HG02938 (cell line): Measurements from ENCODE around the gene KCND2.
"Not testable (repeated sequence)": the region's sequence is repeated elsewhere in the genome, so short reads cannot be mapped to it uniquely, and the experiment has no call there.

ENCODE experiments used
- ATAC-seq: cut with Tn5 transposase; IDR thresholded peaks from one replicate; pipeline ENCODE4 v1.9.1; 2021; ENCODE audit warnings: mild to moderate bottlenecking, moderate library complexity; ENCODE audit not compliant: unreplicated experiment

The KCND2 gene

DNA sequence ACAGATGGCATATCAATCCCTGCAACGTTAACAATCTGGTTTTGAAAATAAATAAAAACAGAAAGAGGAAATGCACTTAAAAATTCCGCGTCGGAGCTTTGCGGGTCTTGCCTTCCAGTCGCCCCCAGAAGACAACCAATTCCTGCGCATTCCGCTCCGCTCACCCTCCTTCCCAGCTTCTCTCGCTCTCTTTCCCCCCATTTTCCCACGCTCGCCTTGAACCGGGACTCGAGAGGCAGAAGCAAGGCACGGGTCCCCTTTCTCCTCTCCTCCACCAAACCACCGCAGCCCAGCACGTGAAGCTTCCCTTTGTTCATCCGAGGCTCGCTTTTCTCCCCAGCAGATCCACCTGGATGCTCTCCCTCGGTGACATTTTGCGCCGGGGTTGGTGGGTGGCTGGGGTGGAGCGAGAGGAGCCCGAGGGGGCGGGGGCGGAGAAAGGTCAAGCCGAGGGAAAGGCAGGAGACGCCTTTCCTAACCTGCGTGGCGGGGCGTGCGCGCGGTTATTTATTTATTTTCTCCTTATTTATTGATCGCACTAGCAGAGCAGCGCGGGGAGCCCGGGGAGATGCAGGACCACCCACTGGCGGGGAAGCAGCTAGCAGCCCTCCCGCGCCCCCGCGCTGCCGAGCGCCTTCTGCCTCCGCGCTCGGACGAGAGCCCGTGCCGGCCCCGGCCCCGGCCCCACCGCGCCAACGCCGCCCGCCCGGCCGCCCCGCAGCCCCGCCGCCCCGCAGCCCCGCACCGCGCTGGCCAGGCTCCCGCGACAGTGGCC, at the start of gene KCND2:
Gene KCND2 (plus strand): TSS at position 475 of the 775 bp plus-strand sequence.
- ATAC-seq: peak; percentile 32

DNA sequence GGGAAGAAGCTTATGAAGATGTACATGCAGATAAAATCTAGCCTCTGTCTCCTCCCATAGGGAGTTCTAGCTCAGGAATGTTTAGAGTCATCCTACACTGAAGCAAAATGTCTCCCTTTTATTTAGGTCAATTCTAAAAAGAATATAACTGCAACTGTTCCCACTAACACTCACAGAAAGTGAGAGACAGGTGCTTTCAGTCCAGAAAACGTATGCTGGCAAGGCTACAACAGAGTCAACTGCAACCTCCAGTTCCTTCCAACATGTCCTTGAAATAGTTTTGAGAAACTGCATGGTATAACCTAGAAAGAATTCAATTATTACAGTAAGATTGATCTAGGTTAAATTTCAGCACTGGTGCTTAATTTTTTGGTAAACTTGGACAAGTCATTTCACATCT, 46.8 kb upstream of the KCND2 start:
- no peak for ATAC-seq

DNA sequence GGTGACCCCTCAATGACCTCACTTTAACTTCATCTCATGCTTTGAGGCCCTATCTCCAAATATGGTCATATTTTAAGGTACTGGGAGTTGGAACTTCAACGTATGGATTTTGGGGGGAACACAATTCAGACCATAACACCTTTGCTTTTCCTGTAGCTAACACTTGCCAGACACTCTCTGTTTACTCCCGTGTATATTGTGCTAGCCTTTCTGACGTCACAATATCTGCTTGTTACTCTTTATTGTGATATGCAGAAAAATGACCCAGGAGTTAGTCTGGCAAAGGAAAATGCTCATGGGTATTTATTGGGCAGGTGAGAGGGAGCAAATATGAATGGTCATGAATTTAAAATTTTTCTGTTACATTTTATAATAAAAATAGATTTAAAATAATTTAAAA, 45.7 kb upstream of the KCND2 start:
- ATAC-seq: no peak

DNA sequence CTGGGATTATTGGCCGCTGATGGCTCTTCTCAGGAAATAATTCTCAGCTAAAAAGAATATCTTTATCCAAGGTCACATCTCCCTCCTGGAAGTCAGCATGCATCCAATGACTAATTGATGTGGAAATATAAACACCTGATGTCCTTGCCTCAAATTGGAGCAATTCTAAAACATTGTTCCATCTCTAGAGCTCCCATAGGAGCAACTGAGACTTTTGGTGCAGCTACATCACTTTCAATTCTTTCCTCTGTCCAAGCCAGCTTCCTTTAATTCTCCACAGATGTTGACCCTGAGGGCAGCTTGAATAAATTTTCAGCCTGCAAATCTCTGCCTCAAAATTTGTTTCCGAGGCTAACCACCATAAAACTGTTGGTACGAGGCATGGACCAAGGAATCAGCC, 43.9 kb upstream of the KCND2 start:
- no peak for ATAC-seq

DNA sequence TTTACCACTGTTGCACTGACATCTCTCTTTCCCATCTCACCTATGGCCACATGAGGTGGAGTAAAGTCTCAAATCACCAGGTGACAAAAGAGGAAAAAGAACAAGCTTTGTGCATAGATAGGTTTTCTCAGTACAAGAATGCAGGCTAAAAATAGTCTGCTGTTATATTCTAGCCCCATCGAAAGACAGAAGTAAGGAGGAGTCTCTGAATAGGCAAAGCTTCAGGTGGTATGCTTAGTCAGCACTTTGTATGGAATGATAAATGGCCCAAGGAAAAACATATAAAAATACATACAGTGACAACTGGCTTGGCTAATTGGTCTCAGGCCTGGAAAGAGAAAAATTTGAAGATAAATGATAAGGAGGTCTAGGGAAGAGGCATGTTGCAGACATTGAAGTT, 39.6 kb upstream of the KCND2 start:
- no peak for ATAC-seq

DNA sequence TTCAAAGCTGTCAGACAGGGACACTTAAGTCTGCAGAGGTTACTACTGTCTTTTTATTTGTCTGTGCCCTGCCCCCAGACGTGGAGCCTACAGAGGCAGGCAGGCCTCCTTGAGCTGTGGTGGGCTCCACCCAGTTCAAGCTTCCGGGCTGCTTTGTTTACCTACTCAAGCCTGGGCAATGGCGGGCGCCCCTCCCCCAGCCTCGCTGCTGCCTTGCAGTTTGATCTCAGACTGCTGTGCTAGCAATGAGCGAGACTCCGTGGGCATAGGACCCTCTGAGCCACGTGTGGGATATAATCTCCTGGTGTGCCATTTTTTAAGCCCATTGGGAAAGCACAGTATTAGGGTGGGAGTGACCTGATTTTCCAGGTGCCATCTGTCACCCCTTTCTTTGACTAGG, 32.6 kb upstream of the KCND2 start:
- not testable (repeated sequence) for ATAC-seq

DNA sequence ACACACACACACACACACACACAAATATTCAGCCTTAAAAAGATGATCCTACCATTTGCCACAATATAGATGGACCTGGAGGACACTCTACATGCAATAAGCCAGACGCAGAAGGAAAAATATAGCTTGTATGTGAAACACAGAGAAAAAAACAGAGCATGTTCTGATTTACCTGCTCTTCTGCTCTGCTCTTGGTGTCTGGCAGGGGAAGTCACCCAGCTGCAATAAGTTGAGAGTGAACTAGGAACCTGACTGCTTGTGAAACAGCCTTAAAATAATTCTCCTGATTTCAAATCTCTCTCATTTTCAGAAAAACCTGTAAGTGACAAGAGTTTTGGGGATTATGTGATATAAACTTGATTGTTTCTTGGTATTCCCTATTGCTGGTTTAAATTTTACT, 31.0 kb upstream of the KCND2 start:
- ATAC-seq: no peak

DNA sequence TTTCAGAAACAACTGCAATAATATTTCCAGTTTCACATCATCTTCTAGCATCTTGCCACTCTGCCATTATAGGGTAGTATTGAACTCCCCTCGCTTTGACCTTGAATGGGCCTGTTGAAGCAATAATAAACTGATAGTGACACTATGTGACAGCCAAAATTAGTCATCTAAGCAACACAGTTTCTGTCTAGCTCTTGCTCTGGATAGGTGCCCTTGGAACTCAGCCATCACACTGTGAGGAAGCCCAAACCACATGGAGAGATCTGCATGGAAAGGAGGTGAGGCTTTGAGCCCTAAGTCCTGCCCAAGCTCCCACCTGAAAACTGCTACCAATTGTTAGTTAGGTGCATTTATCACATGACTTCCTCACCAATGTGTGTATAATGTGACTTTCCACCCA, 18.1 kb upstream of the KCND2 start:
- ATAC-seq: no peak

DNA sequence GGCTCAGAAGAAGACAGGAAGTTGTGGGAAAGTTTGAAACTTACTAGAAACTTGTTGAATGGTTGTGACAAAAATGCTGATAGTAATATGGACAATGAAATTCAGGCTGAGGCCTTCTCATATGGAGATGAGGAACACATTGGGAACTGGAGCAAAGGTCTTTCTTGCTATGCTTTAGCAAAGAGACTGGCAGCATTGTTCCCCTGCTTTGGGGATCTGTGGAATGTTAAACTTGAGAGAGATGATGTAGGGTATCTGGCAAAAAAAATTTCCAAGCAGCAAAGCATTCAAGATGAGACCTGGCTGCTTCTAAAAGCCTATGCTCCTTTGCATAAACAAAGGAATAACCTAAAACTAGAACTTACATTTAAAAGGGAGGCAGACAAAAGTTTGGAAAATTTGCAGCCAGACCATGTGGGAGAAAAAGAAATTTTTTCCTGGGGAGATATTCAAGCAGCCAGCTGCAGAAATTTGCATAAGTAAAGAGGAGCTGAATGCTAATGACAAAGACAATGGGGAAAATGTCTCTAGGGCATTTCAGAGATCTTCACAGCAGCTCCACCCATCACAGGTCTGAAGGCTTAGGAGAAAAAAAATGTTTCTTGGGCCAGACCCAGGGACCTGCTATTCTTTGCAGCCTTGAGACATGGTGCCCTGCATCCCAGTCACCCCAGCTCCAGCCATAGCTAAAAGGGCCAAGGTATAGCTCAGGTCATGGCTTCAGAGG, 16.5 kb upstream of the KCND2 start:
- no peak for ATAC-seq

DNA sequence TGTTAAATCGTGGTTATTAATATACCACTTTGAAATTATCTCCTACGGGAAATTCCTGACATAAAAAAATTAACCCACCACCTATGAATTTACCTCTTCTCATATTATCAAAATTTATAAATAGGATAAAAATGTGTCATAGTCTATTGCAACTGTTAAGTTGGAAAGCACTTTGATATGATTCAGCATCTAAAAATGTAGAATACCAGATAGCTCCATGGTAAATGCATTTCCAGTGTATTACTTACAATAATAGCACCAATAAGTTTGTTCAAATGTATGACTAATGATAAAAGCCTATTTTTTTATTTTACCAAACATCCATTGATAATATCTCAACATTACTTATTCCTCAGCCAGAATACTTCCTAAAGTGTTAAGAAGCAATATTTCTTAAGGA, 13.6 kb upstream of the KCND2 start:
- ATAC-seq: no peak

DNA sequence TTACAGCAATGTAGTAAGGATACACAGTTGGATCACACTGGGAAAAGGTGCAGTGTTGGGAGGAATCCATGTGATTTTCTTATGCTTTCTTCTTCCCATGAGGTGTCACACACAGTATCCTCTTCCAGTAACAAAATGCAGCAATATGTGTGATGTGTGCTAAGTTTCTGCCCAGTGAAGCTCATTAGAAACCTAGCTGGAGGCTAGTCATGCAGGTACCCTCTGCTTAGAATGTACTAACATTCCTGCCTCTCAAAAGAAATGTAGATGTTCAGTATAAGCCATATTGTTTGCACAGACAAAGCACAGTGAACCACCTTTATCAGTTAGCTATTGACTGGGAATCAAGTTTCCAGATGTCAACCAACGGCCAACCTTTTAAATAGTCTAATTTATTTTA, 12.9 kb upstream of the KCND2 start:
- ATAC-seq: no peak

DNA sequence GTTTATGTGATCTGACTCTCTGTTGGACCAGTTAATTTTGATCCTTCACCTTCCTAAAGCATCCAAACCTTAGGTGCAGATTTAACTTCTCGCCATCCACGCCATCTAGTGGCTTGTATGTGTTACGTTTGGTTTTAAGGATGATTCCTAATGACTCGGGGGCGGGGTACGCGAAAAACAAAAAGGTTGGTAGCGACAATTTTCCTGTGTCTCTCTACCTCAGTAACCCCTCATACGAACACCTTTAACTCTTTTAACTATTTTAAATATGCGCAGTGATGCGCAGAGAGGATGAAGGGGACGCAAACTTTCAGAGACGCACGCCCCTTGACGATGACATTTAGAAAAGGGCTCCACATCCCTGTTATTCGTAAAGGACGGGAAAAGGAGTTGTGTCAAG, 714 bp upstream of the KCND2 start:
- peak; percentile 52 for ATAC-seq

DNA sequence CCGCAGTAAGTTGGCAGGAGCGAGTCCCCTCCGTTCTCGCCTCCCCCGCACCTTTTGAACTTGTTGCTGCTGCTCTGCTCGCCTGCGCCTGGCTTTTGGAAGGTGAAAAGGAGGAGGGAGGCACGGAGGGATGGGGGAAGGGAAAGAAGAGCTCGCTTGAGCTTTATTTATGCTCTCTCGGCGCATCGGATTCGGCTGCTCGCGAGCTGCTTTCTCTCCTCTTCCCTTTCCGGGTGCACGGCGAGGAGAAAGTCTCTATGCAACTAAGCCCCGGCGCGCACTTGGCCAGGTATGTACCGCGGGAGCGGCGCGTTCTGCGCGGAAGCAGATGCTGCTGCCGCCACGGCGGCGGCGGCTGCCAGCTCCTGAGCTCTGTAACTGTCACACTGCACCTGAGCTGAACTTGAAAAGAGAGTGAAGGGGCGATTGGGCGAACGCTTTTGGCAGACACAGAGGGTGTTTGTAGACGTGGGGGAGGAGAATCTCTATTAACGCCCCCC, 551 bp downstream of the KCND2 start:
- peak; percentile 56 for ATAC-seq

DNA sequence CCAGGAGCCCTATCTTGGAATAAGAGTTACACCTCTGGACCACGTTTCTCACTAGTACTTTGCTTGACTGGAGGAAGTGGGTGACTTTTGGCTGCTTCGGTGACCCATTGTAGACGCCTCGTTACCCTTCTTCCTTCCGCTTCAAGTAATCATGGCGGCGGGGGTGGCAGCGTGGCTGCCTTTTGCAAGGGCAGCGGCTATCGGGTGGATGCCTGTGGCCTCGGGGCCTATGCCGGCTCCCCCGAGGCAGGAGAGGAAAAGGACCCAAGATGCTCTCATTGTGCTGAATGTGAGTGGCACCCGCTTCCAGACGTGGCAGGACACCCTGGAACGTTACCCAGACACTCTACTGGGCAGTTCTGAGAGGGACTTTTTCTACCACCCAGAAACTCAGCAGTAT, 1.5 kb downstream of the KCND2 start:
- no peak for ATAC-seq

DNA sequence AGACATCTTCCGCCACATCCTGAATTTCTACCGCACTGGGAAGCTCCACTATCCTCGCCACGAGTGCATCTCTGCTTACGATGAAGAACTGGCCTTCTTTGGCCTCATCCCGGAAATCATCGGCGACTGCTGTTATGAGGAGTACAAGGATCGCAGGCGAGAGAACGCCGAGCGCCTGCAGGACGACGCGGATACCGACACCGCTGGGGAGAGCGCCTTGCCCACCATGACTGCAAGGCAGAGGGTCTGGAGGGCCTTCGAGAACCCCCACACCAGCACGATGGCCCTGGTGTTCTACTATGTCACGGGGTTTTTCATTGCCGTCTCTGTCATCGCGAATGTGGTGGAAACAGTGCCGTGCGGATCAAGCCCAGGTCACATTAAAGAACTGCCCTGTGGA, 1.9 kb downstream of the KCND2 start:
- ATAC-seq: no peak

DNA sequence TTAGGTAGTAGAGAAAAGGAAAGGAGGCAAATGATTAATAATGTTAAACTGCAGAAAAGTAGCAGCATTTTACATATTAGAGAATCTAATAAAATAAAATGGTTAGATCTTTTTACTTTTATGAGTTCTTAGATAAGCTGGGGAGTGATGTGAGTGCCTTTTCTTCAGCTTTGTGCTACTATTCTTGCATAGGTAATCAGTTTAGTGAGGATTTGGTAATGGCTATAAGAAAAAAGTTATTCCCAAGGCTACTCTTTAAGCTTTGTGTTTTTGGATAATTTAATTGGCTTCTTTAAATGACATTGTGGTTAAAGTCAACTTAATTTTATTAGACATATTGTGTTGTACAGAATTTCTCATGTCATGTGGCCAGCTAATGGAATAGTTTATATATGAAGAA, 3.7 kb downstream of the KCND2 start:
- ATAC-seq: no peak

DNA sequence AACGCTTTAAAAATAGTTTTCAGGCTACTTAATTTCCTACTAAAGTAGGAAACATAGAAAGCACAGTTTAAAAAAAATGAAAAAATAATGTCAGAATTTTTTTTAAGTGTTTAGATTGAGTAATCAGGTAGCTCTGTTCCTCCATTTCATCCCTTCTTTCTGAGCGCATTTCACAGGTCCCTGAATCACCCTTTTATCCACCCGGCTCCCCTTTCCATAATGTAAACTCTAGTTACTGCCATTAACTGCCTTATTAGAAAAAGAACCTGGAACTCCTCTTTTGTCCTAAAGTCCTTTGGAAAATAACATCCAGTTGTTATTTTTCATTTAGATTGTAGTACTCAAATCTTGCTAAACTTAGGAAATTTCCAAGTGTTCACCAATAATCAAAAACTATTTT, 5.8 kb downstream of the KCND2 start:
- ATAC-seq: no peak

DNA sequence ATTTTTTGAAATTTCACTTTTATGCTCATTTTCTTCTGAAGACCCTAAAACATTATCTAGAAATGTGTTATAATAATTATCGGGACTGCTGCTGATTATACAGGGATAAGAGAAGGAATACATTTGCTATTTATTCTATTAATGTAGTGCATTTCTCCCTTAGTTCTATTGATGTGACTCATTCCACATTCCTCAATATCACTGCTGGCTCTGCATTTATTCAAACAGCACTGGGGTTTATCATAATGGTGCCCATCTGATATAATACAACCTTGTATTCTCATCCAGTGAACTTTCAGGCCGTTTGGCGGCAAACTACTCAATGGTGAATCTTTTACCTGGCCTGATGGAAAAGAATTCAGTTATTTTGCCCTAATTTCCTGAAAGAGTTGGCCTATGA, 7.8 kb downstream of the KCND2 start:
- no peak for ATAC-seq

DNA sequence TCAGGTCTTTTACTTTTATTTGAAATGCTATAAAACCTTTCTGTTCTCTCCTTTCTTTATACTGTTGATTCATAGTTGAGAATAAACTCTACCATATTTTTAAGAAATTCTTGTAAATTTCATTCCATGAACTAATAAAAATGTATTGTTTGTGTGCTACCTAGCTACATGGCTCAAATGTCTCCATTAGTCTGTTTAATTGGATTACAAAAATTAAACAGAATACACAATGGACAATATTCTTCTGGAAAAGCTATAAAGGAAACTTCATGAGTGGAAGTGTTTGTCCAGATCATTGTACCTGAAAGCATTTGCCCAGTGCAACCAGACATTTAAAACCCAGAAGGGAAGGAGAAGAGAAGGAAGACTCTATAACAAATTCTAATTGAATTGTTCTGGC, 20.1 kb downstream of the KCND2 start:
- ATAC-seq: no peak

DNA sequence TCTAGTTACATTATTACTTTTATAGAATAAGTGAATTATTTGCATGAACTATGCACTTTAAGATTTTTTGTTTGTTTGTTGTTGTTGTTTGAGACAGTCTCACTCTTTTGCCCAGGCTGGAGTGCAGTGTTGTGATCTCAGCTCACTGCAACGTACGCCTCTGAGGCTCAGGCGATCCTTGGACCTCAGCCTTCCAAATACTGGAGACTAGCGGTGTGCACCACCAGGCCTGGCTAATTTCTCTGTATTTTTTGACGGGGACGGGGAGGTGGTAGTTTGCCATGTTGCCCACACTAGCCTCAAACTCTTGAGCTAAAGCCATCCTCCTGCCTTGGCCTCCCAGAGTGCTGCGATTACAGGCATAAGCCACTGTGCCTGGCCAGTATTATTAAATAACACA, 29.2 kb downstream of the KCND2 start:
- ATAC-seq: no peak

DNA sequence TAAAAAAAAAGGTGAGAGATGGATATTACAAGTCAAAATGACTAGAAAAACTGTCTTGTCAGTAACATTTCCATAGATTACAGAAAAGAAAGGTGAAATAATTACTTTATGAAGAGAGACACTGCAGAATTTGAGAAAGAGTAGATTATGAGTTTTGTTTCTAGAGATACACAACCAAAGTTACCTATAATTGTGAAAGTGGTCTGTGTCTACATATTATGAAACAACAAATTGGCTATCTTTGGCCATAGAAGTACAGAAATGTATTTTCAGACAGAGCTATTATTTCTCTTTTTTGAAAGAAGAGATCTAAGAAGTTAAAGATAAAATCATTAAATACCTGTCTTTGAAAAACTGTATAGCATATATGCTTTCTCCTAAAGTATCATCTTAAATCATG, 30.1 kb downstream of the KCND2 start:
- ATAC-seq: peak; percentile 57

DNA sequence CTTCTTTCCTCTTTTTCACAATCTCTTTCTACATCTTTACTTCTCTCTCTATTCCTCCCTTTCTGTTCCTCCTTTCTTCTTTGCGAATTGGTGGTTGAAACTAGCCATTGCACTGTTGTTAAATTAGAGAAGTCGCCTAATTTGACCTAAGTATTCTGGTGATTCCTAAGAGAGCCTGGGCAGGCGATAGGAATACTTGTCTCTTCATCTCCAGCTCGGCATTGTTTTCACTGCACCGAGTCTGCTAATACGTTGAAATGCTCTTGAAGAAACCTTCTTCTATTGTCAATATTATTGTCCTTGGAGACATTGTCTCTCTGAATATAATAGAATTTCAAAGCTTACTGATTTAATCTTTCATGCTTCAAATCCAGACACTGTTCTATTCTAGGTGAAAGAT, 31.7 kb downstream of the KCND2 start:
- no peak for ATAC-seq
